HUES6 (cell line): ENCODE data around the gene SLC23A2.
"Not testable (repeated sequence)": the region's sequence is repeated elsewhere in the genome, so short reads cannot be mapped to it uniquely, and the experiment has no call there.

Experiments used
- H3K27ac ChIP-seq: 2 replicates; pipeline ENCODE4 v1.7.0; 2013; ENCODE audit warnings: low read depth, mild to moderate bottlenecking, low read length, inconsistent platforms
- H3K27me3 ChIP-seq: 2 replicates; pipeline ENCODE4 v1.6.1; 2013; ENCODE audit warnings: low read length; ENCODE audit not compliant: control insufficient read depth, insufficient read depth
- H3K36me3 ChIP-seq: 2 replicates; pipeline ENCODE4 v1.6.1; 2013; ENCODE audit warnings: low read length; ENCODE audit not compliant: control insufficient read depth, insufficient read depth
- H3K4me1 ChIP-seq: 2 replicates; pipeline ENCODE4 v1.6.1; 2013; ENCODE audit warnings: low read length; ENCODE audit not compliant: control insufficient read depth, insufficient read depth
- H3K4me3 ChIP-seq: 2 replicates; pipeline ENCODE4 v1.5.1; 2013; ENCODE audit warnings: low read depth, low read length
- H3K9ac ChIP-seq: one replicate; pipeline ENCODE4 v1.6.1; 2013; ENCODE audit warnings: mild to moderate bottlenecking, low read length
- H3K9me3 ChIP-seq: 2 replicates; pipeline ENCODE4 v1.6.1; 2013; ENCODE audit warnings: low read depth, low read length; ENCODE audit not compliant: control insufficient read depth, insufficient read depth

The SLC23A2 gene

DNA sequence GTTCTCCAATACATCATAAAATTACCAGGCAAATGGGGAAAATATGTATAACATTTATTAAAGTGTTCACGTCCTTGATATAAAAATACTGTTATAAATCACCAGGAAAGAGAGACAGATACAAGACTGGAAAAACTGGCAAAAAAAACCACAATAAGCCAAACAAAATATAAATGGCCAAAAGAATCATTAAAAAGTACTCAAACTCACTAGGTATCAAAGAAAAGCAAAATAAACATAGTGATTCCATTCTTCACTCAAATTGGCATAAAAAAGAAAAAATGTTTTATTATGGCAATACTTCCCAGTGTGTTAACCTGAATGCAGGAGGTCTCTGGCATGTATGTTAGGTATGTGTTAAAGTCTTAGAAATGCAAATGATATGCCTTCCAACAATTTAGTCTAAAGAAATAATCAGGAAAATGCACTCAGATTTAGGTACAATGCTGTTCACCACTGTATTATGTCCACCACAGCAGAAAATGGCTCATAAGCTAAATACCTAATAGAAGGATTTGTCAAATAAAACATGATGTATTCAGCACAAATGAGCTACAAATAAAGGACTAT lies 21.4 kb downstream of the SLC23A2 start:
- Histone ChIP-seq H3K4me1 (peaks cover 13% of the 10 kb centered on the region), H3K27ac (no peak overlapping the region), H3K36me3 (no peaks in the 10 kb centered on the region), H3K9ac (no peak overlapping the region), H3K27me3 (no peaks in the 10 kb centered on the region), H3K4me3 (no peak overlapping the region), H3K9me3 (no peaks in the 10 kb centered on the region)

GRCh38 chr20:4978050-4978918 lies 23.0 kb downstream of the SLC23A2 start:
- no peaks in the 10 kb centered on the region for H3K9me3 ChIP-seq
- peaks cover 13% of the 10 kb centered on the region for H3K4me1 ChIP-seq
- no peak overlapping the region for H3K9ac ChIP-seq
- no peaks in the 10 kb centered on the region for H3K36me3 ChIP-seq
- H3K27ac ChIP-seq, result no peak overlapping the region
- H3K4me3 ChIP-seq, result no peak overlapping the region
- H3K27me3 ChIP-seq, result no peaks in the 10 kb centered on the region

DNA sequence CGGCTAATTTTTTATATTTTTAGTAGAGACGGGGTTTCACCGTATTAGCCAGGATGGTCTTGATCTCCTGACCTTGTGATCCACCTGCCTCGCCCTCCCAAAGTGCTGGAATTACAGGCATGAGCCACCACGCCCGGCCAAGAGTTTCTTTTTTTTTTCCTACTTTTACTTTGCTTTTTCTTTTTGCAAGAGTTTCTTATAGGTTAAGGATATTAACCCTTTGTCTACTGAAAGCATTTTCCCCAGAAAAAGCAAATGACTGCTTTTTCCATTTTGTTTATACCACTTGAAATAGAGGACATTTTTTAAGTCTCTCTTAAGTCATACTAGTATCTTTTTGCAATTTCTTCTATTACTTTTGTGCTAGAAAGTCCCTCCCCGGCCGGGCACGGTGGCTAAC lies 25.3 kb downstream of the SLC23A2 start:
- H3K9me3 ChIP-seq, H3K4me3 ChIP-seq, H3K27ac ChIP-seq, H3K9ac ChIP-seq, H3K27me3 ChIP-seq, H3K36me3 ChIP-seq: not testable (repeated sequence)
- H3K4me1 ChIP-seq, result peaks cover 13% of the 10 kb centered on the region

- Histone ChIP-seq H3K4me3 (no peak overlapping the region), H3K4me1 (peaks cover 7% of the 10 kb centered on the region; the same call in 1 of the 2 replicates), H3K36me3 (no peaks in the 10 kb centered on the region), H3K9ac (no peak overlapping the region), H3K9me3 (no peaks in the 10 kb centered on the region), H3K27ac (no peak overlapping the region), H3K27me3 (no peaks in the 10 kb centered on the region)
These were observed 27.8 kb downstream of the SLC23A2 start for GRCh38 chr20:4973330-4974097.

GRCh38 chr20:4972506-4973251 lies 28.6 kb downstream of the SLC23A2 start:
- H3K4me1 ChIP-seq, result no peaks in the 10 kb centered on the region
- H3K4me3 ChIP-seq, result no peak overlapping the region
- H3K27me3 ChIP-seq, result no peaks in the 10 kb centered on the region
- peaks cover 5% of the 10 kb centered on the region; the same call in 1 of the 2 replicates for H3K36me3 ChIP-seq
- H3K9ac ChIP-seq, result no peak overlapping the region
- no peaks in the 10 kb centered on the region for H3K9me3 ChIP-seq
- no peak overlapping the region for H3K27ac ChIP-seq

DNA sequence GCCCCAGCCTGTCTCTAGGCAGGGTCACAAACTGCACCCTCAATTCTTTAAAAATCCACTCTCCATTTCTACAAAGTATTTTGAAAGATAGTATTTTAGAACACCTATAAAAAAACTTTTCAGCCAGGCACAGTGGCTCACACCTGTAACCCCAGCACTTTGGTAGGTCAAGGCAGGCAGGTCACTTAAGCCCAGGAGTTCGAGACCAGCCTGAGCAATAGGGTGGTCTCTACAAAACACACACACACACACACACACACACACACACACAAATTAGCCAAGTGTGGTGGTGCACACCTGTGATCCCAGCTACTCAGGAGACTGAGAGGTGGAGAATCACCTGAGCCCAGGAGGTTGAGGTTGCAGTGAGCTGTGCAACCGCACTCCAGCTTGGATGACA lies 30.2 kb downstream of the SLC23A2 start:
- Histone ChIP-seq H3K9me3 (no peaks in the 10 kb centered on the region), H3K27ac (no peak overlapping the region), H3K27me3 (no peaks in the 10 kb centered on the region), H3K4me3 (no peak overlapping the region), H3K36me3 (peaks cover 5% of the 10 kb centered on the region; the same call in 1 of the 2 replicates), H3K4me1 (no peaks in the 10 kb centered on the region), H3K9ac (no peak overlapping the region)

DNA sequence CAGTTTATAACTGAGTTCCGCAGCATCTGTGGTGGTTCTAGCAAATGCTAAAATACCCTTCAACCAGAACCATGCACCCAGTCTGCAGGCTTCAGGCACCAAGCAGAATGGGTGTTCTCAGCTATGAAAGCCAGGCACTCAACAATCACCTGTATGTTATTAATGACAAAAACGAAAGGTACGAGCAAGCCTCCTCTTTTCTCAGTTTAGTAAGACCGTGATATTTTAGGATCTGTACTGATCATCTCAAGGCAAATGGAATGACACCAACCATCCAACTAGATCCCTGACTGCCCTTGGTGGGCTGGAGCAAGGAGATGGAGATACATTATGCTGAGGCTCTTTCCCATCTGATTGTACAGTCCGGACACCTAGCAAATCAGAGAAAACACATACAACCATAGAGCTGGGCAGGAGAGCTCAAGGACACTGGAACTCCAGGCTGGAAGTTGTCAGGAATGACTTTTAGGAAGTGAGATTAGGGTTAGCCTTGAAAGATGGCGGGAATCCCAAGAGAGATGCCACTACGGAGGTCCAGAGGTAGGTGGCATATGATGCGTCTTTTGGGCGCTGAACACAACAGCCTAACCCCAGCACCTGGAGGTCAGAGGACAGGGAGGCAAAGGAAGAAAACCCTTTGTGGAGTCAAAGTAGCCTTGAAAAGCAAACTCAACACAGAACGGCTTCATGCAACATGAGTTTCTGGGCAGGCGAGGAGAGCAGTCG lies 33.4 kb downstream of the SLC23A2 start:
- Histone ChIP-seq H3K4me1 (no peaks in the 10 kb centered on the region), H3K4me3 (no peak overlapping the region), H3K9me3 (no peaks in the 10 kb centered on the region), H3K27me3 (no peaks in the 10 kb centered on the region), H3K27ac (no peak overlapping the region), H3K36me3 (peaks cover 5% of the 10 kb centered on the region; the same call in 1 of the 2 replicates), H3K9ac (no peak overlapping the region)

DNA sequence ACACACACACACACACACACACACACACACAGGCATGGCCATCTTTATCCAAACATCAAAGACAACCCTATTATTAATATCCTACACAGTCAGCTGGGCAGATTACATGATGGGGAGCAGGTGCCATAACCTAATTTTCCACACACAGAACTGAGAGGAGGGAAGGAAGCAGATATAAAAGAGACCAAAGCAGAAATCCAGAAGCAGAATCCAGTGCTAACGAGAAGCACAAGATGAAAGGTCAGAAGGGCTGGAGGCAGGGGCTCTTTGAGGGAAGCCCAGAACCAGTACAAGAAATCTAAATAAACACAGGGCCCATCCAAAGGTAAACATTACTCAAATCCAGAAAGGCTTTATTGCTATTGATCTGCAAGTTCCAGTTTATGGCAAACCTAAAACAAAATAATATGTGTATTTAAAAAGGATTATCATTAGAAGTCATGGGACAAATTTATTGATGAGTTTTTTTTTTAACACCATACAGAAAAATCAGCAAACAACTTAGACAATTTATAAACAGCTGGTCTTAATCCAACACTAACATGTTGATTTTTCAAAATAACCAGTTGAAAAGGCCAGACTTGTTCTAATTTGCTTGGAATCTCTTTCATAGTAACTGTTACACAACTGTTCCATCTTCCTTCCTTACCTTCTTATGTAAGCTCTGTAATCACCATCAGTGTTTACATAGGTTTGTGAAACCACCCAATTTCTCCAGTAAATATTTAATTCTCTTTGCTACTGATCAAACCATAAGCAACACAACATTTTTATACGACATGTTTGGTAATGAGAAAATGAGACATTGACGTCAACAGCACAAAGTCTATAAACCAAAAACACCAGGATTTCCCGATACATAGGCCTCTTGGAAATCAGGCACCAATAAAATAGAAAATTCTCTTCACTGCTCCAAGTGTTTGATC lies 34.2 kb downstream of the SLC23A2 start:
- Histone ChIP-seq H3K27me3 (no peaks in the 10 kb centered on the region), H3K27ac (no peak overlapping the region), H3K4me3 (no peak overlapping the region), H3K4me1 (no peaks in the 10 kb centered on the region), H3K36me3 (peaks cover 5% of the 10 kb centered on the region; the same call in 1 of the 2 replicates), H3K9me3 (no peaks in the 10 kb centered on the region), H3K9ac (no peak overlapping the region)

DNA sequence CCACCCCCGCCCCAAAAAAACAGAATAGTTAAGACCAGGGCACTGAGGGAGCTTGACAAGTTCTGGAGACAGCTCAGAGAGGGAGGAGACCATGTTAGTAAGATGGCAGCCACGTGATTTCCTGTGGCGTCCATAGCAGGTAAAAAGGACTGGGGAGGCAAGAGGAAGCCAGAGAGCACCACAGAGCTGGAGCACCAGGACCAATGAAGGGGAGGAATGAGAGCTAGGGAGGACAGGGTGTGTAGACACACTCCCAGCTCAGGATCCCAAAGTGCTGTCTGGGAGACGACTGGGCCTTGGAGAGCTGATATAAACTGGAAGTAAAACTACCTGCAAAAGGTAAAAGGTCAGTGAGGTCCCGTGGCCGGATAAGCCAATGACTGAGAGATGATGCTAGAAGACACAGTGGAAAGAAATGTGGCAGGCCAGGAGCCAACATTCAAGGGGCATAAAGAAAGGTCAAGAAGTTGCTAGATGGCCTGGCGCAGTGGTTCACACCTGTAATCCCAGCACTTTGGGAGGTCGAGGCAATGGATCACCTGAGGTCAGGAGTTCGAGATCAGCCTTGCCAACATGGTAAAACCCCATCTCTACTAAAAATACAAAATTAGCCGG lies 39.0 kb downstream of the SLC23A2 start:
- Histone ChIP-seq H3K9ac (no peak overlapping the region), H3K4me1 (no peaks in the 10 kb centered on the region), H3K9me3 (no peaks in the 10 kb centered on the region), H3K4me3 (no peak overlapping the region), H3K27me3 (no peaks in the 10 kb centered on the region), H3K36me3 (no peaks in the 10 kb centered on the region), H3K27ac (no peak overlapping the region)
